Liver (tissue), 3 donors: ENCODE measurements around the gene TTLL13.
"Not testable (repeated sequence)": the region's sequence is repeated elsewhere in the genome, so short reads cannot be mapped to it uniquely, and the experiment has no call there.

Source experiments
- EGR1 ChIP-seq, 2 donors: IDR thresholded peaks; 2 replicates each; pipeline ENCODE4 v1.6.1; 2016 to 2018; ENCODE audit warnings: antibody characterized with exemption in 2 of 2, low read depth in 2 of 2
- FOXA1 ChIP-seq: IDR thresholded peaks from 2 replicates; pipeline ENCODE4 v1.6.1; 2016; ENCODE audit warnings: antibody characterized with exemption
- GABPA ChIP-seq, 2 donors: IDR thresholded peaks in 1 of 2; conservative IDR thresholded peaks in 1 of 2; 2 replicates each; pipeline ENCODE4 v1.6.1; 2016; ENCODE audit warnings: antibody characterized with exemption in 2 of 2, mild to moderate bottlenecking in 1 of 2, moderate library complexity in 1 of 2
- HNF4A ChIP-seq, 2 donors: conservative IDR thresholded peaks; 2 replicates each; pipeline ENCODE4 v1.6.1; 2016; ENCODE audit warnings: antibody characterized with exemption in 2 of 2, mild to moderate bottlenecking in 2 of 2
- JUND ChIP-seq, 2 donors: IDR thresholded peaks; 2 replicates each; pipeline ENCODE4 v1.6.1; 2016; ENCODE audit warnings: antibody characterized with exemption in 2 of 2
- RAD21 ChIP-seq, 2 donors: IDR thresholded peaks; 2 replicates each; pipeline ENCODE4 v1.6.1; 2016; ENCODE audit warnings: antibody characterized with exemption in 2 of 2, mild to moderate bottlenecking in 2 of 2
- SP1 ChIP-seq: IDR thresholded peaks from 2 replicates; pipeline ENCODE4 v1.6.1; 2018; ENCODE audit warnings: antibody characterized with exemption, mild to moderate bottlenecking
- TAF1 ChIP-seq: conservative IDR thresholded peaks from 2 replicates; pipeline ENCODE4 v1.6.1; 2016; ENCODE audit warnings: antibody characterized with exemption, mild to moderate bottlenecking
- YY1 ChIP-seq: IDR thresholded peaks from 2 replicates; pipeline ENCODE4 v1.6.1; 2016; ENCODE audit warnings: antibody characterized with exemption, mild to moderate bottlenecking
- TF ChIP-seq, protein P1 (sequence below): fragments of 150-350 bp; IDR thresholded peaks from 2 replicates; pipeline ENCODE4 v1.5.1; 2017; ENCODE audit warnings: improper control_type of control experiment, low read depth, low read length; ENCODE audit not compliant: missing input control
- TF ChIP-seq, protein P2 (sequence below): IDR thresholded peaks from 2 replicates; pipeline ENCODE4 v1.6.1; 2016; ENCODE audit warnings: antibody characterized with exemption, mild to moderate bottlenecking
- TF ChIP-seq, protein P3 (sequence below): IDR thresholded peaks from 2 replicates; pipeline ENCODE4 v1.6.1; 2016; ENCODE audit warnings: antibody characterized with exemption
- TF ChIP-seq, protein P4 (sequence below): IDR thresholded peaks from 2 replicates; pipeline ENCODE4 v1.6.1; 2016; ENCODE audit warnings: antibody characterized with exemption
- donor health status: healthy.
- donor health status: healthy.

DNA sequence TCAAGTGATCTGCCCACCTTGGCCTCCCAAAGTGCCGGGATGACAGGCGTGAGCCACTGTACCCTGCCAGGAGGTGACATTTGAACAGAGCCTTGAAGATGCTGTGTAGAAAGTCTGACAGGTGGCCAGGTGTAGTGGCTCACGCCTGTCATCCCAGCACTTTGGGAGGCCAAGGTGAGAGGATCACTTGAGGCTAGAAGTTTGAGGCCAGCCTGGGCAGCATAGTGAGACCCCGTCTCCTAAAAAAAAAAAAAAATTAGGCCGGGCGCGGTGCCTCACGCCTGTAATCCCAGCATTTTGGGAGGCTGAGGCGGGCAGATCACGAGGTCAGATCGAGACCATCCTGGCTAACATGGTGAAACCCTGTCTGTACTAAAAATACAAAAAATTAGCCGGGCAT, 29.1 kb downstream of the TTLL13 start:
- TF ChIP-seq, protein P1, sequence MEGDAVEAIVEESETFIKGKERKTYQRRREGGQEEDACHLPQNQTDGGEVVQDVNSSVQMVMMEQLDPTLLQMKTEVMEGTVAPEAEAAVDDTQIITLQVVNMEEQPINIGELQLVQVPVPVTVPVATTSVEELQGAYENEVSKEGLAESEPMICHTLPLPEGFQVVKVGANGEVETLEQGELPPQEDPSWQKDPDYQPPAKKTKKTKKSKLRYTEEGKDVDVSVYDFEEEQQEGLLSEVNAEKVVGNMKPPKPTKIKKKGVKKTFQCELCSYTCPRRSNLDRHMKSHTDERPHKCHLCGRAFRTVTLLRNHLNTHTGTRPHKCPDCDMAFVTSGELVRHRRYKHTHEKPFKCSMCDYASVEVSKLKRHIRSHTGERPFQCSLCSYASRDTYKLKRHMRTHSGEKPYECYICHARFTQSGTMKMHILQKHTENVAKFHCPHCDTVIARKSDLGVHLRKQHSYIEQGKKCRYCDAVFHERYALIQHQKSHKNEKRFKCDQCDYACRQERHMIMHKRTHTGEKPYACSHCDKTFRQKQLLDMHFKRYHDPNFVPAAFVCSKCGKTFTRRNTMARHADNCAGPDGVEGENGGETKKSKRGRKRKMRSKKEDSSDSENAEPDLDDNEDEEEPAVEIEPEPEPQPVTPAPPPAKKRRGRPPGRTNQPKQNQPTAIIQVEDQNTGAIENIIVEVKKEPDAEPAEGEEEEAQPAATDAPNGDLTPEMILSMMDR: not testable (repeated sequence)
- TF ChIP-seq FOXA1; TAF1; YY1; EGR1 (IDR thresholded peaks at IDR 0.05; ENCODE audit: low read depth in 2 of 2); RAD21 (IDR thresholded peaks at IDR 0.05); HNF4A (conservative IDR thresholded peaks at IDR 0.05); SP1; JUND (IDR thresholded peaks at IDR 0.05); GABPA (IDR thresholded peaks at IDR 0.05 in 1 of 2, conservative IDR thresholded peaks at IDR 0.05 in 1 of 2): not testable (repeated sequence)
- TF ChIP-seq, protein P2, sequence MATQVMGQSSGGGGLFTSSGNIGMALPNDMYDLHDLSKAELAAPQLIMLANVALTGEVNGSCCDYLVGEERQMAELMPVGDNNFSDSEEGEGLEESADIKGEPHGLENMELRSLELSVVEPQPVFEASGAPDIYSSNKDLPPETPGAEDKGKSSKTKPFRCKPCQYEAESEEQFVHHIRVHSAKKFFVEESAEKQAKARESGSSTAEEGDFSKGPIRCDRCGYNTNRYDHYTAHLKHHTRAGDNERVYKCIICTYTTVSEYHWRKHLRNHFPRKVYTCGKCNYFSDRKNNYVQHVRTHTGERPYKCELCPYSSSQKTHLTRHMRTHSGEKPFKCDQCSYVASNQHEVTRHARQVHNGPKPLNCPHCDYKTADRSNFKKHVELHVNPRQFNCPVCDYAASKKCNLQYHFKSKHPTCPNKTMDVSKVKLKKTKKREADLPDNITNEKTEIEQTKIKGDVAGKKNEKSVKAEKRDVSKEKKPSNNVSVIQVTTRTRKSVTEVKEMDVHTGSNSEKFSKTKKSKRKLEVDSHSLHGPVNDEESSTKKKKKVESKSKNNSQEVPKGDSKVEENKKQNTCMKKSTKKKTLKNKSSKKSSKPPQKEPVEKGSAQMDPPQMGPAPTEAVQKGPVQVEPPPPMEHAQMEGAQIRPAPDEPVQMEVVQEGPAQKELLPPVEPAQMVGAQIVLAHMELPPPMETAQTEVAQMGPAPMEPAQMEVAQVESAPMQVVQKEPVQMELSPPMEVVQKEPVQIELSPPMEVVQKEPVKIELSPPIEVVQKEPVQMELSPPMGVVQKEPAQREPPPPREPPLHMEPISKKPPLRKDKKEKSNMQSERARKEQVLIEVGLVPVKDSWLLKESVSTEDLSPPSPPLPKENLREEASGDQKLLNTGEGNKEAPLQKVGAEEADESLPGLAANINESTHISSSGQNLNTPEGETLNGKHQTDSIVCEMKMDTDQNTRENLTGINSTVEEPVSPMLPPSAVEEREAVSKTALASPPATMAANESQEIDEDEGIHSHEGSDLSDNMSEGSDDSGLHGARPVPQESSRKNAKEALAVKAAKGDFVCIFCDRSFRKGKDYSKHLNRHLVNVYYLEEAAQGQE: not testable (repeated sequence)
- TF ChIP-seq, protein P3, sequence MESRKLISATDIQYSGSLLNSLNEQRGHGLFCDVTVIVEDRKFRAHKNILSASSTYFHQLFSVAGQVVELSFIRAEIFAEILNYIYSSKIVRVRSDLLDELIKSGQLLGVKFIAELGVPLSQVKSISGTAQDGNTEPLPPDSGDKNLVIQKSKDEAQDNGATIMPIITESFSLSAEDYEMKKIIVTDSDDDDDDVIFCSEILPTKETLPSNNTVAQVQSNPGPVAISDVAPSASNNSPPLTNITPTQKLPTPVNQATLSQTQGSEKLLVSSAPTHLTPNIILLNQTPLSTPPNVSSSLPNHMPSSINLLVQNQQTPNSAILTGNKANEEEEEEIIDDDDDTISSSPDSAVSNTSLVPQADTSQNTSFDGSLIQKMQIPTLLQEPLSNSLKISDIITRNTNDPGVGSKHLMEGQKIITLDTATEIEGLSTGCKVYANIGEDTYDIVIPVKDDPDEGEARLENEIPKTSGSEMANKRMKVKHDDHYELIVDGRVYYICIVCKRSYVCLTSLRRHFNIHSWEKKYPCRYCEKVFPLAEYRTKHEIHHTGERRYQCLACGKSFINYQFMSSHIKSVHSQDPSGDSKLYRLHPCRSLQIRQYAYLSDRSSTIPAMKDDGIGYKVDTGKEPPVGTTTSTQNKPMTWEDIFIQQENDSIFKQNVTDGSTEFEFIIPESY: not testable (repeated sequence)
- TF ChIP-seq, protein P4, sequence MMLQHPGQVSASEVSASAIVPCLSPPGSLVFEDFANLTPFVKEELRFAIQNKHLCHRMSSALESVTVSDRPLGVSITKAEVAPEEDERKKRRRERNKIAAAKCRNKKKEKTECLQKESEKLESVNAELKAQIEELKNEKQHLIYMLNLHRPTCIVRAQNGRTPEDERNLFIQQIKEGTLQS: not testable (repeated sequence)
